HG02852 (cell line): ENCODE results near the gene LRRC61.
"Not testable (repeated sequence)": the region's sequence is repeated elsewhere in the genome, so short reads cannot be mapped to it uniquely, and the experiment has no call there.

Source experiments
- ATAC-seq: cut with Tn5 transposase; IDR thresholded peaks from one replicate; pipeline ENCODE4 v1.9.1; 2021; ENCODE audit warnings: mild to moderate bottlenecking, moderate library complexity; ENCODE audit not compliant: unreplicated experiment

Gene LRRC61

DNA sequence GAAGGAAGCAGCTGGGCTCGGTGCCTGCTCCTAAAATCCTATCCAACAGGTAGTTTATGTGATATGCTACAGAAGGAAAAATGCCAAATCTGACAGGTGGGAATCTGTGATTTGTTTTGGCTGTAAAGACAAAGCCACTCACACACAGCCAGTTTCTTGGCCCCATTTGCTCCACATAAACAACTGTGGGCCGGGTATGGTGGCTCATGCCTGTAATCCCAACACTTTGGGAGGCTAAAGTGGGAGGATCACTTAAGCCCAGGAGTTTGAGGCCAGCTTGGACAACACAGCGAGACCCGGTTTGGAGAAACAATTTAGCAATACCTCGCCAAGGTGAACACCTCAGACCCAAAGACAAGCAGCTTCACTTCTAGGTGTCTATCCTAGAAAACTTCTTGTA is 16.8 kb upstream of the LRRC61 start:
- ATAC-seq, result not testable (repeated sequence)

DNA sequence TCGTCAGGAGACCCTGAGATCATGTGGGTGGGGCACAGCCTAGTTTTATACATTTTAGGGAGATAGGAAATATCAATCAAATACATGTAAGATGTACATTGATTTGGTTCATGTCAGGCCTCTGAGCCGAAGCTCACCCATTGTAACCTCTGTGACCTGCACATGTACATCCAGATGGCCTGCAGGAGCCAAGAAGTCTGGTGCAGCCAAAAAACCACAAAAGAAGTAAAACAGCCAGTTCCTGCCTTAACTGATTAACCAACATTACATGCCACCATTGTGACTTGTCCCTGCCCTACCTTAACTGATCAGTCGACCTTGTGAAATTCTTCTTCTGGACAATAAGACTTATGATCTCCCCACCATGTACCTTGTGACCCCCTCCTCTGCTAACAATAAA is 16.0 kb upstream of the LRRC61 start:
- ATAC-seq, result no peak

DNA sequence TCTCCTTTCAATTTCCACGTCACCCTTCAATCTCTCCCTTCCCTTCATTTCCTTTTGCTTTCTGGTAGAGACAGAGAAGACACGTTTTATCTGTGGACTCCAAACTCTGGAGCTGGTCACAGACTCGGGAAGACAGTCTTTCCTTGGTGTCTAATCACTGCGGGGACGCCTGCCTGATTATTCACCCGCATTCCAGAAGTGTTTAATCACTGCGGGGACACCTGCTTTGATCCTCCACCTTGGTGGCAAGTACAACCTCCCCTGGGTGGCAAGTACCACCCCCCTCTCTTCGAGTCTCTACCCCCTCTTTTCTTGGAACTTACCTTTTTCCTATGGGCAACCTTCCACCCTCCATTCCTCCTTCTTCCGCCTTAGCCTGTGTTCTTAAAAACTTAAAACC is 15.3 kb upstream of the LRRC61 start:
- no peak for ATAC-seq

DNA sequence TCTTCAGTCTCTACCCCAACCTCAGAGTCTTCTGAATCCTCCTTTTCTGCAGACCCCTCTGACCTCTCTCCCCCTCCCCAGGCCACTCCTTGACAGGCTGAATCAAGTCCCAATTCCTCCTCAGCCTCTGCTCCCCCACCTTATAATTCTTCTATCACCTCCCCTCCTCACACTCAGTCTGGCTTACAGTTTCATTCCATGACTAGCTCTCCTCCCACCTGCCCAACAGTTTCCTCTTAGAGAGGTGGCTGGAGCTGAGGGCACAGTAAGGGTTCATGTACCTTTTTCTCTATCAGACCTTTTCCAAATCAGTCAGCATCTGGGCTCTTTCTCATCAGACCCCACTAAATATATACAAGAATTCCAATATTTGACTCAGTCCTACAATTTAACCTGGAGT is 14.6 kb upstream of the LRRC61 start:
- no peak for ATAC-seq

DNA sequence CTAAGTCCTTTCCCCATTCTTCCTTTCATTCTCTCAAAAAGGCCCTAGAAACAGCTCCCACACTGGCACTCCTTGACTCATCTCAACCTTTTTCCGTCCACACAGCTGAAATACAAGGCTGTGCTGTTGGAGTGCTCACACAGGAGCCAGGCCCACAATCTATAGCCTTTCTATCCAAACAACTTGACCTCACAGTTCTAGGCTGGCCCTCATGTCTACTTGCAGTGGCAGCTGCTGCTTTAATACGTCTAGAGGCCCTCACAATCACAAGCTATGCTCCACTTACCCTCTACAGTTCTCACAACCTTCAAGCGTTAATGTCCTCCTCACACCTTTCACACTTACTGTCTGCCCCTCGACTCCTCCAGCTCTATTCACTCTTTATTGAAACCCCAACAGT is 12.0 kb upstream of the LRRC61 start:
- ATAC-seq, result no peak

DNA sequence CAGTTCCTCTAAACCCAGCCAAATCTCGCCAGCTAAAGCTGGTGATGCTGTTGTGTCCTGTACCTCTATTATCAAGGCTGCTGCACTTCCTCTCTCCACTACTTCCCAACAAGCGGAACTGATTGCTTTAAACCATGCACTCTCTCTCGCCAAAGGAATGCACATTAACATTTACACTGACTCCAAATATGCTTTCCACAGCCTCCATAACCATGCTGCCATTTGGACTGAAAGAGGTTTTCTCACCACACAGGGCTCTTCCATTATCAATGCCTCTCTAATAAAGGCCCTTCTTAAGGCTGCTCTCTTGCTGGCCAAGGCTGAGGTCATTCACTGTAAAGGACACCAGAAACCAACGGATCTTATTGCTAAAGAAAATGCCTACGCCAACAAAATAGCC is 11.4 kb upstream of the LRRC61 start:
- ATAC-seq, result no peak

DNA sequence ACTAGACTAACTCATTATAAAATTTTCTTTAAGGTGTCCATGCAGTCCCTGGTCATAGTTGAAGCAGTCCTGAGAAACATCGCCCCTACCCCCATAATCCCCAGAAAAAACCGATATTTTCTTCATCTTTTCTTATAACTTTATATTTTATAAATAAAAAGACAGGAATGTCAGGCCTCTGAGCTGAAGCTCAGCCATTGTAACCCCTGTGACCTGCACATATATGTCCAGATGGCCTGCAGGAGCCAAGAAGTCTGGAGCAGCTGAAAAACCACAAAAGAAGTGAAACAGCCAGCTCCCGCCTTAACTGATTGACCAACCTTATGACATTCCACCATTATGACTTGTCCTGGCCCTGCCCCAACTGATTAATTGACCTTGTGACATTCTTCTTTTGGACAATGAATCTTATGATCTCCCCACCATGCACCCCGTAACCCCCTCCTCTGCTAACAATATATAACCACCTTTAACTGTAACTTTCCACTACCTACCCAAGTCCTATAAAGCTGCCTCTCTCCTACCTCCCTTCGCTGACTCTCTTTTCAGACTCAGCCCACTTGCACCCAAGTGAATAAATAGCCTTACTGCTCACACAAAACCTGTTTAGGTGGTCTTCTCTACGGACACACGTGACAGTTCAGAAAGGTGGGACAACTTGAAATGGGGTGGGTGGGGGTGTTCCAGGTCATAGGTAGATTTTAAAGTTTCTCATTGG is 10.3 kb upstream of the LRRC61 start:
- not testable (repeated sequence) for ATAC-seq

DNA sequence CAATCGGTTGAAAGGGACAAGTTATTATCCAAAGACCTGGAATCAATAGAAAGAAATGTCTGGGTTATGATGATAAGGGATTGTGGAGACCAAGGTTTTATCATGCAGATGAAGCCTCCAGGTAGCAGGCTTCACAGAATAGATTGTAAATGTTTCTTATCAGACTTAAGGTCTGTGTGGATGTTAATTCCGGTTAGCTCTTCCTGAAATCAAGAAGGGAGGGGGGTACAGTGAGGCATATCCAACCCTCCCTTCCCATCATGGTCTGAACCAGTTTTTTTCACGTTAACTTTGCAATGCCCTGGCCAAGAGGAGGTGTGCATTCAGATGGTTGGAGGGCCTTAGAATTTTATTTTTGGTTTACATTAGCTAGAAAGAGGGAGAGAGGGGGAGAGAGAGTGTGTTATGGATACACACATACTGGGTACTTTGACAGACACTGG is 9.8 kb upstream of the LRRC61 start:
- no peak for ATAC-seq

DNA sequence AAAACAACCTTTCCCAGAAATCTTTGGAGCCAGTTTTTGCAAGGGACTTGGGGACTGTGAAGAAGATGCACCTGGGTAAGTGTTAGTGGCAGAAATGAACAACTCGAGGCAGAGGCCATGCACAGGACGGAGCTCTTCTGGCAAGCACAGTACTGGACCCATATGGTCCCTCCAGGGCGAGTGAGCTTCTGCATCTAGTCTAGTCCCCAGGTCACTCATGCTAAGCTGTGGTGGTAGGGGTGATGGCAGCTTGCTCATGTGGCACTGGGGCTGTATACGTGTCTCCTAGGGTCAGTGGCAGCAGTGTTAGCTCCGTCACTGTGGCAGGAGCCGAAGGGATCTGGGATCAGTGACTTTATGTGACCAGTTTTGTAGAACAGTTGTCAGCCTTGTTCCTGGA is 9.3 kb upstream of the LRRC61 start:
- ATAC-seq, result no peak

DNA sequence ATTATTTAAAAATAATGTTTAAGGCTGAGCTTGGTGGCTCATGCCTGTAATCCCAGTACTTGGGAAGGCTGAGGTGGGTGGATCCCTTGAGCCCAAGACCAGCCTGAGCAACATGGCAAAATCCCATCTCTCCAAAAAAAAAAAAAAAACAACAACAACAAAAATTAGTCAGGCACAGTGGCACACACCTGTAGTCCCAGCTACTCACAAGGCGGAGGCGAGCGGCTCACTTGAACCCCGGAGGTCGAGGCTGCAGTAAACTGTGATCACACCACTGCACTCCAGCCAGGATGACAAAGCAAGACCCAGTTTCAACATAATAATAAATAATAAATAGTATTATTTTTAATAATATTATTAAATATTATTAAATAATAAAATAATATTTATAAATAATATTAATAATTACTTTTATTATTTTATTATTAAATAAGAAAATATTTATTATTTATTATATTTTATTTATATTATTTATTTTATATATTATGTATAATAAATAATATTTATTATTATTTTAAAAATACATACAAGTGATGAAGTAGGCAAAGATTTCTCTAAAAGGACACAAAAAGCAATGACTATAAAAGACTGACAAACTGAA is 8.4 kb upstream of the LRRC61 start:
- no peak for ATAC-seq

DNA sequence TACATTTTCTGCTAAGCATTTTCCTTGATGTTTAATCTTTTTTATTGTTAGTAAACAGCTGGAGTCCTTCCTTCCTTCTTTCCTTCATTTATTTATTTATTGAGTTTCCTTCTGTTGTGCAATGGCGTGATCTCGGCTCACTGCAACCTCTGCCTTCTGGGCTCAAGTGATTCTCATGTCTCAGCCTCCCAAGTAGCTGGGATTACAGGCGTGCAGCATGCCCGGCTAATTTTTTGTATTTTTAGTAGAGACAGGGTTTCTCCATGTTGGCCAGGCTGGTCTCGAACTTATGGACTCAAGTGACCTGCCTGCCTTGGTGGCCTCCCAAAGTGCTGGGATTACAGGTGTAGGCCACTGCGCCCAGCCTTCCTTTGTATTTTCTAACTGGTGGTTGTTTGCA is 6.2 kb upstream of the LRRC61 start:
- ATAC-seq, result not testable (repeated sequence)

DNA sequence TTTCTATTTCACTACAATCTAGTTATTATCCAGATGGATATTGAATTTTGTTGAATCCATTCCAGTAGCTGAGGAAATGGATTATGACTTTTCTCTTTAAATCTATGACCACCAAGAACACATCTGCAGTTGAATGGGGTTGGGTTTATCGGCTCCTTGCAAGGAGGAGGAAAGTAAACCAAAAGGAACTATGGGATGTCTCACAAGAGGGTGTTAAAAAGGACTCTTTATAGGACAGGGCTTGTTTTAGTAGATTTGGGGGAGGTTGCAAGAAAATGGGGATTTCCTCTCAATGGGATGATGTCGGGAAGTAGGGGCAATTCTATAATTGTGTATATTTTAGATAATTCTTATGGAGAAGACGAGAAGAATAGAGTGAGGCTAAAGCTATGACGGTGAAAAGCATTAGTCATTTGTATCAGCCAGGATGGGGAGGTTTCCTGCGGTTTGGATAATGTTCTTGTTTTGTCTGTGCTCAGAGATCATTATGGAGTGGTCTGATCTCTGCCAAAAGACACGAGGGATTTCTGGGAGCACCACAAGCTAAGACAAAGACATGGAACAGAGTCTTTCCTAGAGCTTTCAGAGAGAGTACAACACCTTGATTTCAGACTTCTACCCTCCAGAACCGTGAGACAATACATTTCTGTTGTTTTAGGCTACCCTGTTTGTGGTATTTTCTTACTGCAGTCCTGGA is 5.3 kb upstream of the LRRC61 start:
- no peak for ATAC-seq

DNA sequence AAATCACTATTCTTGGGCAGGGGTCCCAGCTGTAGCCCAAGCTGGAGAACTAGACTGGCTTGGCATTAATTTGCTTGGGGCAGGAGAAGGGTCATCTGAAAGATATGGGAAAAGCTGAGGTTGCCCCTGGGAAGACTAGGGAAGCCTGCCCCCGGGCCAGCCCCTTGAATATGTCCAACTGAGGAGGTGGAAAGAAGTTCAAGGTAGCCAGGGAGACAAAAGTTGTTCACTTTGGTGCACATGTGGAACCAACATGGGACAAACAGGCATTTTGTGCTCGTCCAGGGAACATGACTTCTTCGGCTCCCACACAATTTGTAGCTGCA is 1.4 kb upstream of the LRRC61 start:
- no peak for ATAC-seq

DNA sequence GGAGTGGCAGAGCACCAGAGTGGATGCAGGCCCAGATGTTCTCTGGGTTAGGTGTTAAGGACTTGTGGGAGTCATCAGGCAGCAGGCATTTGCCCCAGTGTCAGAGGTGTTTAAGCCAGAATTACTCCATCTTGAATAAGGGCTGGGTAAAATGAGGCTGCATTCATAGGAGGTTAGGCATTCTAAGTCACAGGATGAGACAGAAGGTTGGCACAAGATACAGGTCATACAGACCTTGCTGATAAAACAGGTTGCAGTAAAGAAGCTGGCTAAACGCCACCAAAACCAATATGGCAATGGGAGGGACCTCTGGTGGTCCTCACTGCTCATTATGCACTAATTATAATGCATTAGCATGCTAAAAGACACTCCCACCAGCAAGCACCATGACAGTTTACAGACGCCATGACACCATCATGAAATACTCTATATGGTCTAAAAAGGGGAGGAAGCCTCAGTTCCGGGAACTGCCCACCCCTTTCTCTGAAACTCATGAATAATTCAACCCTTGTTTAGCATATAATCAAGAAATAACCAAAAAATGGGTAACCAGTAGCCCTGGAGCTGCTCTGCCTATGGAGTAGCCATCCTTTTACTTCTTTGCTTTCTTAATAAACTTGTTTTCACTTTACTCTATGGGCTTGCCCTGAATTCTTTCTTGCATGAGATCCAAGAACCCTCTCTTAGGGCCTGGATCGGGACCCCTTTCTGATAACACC is 882 bp upstream of the LRRC61 start:
- peak; percentile 24 for ATAC-seq

DNA sequence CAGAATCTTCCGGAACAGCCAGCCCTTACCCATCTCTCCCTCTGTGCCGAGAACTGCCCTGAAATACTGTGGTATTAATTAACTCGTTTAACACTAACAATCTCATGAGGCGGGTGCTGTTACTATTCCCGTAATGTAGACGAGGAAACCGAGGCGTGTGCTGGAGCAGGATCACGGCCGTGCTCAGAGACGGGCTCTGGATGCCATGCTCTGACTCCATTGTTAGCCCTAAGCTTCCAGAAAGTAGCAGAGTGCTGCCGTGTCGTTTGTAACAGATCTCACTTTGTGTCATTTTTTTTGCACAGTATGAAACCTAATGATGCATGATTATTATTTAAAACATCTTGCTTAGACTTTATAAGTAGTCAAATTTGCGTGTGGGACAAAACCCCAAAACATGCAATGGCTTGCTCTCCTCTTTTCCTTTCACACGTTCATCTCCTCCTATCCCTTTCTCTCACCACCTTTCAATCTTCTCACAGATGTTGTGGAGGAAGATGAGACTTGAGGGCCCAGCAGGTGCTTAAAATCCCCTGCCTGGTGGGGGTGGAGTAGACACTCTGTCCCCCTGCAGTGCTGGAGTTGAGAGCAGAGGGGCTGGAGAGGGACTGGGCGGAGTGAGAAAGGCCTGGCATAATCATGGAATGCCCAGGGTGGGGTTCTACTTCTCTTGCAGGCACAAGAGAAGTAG is 672 bp downstream of the LRRC61 start:
- ATAC-seq, result peak; percentile 21

DNA sequence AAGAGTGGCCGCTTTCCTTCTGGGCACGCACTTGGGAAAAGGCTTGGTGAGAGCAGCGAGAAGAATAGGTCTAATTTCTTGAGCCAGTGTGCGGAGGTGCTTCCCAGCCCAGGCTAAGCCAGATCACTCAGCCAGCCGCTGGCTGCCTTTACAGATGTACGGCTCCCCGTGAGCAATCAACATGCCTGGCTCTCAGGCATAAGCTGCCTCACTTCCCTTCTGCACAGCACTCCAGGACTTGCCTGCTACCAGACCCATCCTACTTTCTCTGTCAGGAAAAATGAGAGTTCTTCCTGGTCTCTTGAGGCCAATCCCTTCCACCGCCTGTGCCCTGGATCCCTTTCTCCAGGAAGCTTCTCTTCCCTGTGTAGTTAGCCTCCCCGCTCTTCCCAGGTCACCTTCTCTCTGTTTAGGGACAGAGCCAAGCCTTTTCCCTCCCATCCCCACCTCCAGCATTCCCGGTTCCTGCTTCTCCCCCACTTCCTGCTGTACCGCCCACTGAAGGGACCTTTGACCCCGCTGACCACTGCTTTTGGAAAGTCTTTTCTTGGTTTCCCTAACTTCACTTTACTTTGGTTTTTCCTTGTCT is 1.3 kb downstream of the LRRC61 start:
- ATAC-seq, result no peak

DNA sequence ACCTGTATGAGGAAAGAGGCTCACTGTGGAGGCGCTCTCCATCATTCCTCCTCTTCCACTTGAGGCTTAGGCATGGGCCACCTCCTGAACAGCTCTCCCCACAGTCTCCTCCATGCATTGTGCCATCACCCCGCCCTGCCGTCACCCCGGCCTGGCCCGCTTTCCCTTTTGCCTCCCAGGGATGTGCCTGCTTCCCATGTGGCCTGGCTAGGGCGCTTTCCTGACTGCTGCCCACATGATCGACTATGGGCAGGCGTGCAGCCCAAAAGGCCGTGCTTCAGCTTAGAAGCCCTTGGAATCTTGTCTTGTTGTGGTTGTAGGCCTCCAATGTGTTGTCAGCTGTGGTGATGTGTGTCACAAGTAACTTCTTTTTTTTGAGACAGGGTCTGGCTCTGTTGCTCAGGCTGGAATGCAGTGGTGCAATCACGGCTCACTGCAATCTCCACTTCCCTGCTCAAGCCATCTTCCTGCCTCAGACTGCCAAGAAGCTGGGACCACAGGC is 2.0 kb downstream of the LRRC61 start:
- ATAC-seq, result no peak

DNA sequence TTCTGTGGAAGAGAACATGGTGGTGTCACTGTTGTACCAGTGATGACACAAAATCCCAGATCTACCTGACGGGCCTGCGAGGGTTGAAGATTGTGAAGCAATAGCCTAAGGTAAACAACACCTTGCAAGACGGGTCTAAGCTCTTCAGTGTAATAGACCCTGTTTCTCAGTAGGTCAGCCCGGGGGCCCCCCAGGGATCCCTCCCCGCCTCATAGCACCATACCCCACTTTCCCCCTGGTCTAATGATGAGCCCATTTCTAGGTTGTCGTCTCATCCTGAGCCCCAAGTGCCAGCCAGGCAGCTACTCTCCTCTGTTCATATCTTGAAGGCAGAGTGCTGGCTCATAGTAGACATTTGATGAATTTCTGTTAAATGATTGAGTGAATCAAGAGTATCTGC is 2.7 kb downstream of the LRRC61 start:
- no peak for ATAC-seq

DNA sequence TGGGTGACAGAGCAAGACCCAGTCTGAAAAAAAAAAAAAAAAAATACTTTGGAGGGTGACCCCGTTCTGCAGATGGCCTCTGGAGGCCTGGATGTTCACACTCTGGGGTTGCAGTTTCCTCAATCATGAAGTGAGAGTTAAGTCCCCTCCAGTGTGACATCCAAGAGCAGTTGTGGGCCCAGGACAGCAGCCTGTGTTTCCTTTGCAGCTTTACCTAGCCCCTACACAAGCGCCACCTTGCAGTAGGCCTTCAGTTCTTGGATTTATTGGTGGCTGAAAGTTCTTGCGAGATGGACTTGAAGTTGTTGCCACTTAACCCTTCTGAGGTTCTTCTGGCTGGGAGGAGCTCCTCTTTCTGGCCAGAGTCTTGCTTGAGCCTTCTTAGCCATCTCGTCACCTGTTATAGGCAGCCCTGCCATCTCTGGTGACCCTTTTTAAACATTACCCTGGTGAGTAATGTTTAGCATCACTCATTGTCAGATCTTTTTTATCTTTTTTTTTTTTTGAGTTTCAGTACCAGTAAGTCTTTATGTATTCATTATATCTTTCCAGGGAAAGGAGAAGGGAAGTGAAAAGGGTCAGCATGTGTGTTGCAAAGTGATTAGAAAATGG is 3.6 kb downstream of the LRRC61 start:
- no peak for ATAC-seq

DNA sequence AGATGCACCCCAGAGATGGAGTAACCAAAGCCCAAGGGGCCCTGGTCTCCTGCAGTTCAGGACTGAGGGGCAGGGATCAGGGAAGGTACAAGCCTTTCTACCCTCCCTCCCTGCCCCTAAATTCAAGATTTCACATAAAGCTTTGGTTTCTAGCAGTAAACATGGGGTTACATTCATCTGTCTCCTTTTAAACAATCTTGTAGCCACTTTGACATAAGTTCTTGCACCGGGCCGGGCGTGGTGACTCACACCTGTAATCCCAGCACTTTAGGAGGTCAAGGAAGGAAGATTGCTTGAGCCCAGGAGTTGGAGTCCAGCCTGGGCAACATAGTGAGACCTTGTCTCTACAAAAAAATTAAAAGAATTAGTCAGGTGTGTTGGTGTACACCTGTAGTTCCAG is 4.2 kb downstream of the LRRC61 start:
- ATAC-seq, result no peak
